Femur (tissue), 1 donor: ENCODE data around the gene RDH11.
"Not testable (repeated sequence)": the region's sequence is repeated elsewhere in the genome, so short reads cannot be mapped to it uniquely, and the experiment has no call there.

ENCODE experiments used
- DNase-seq: peaks from one replicate; pipeline ENCODE4 v3.0.0-alpha.2; 2017

Gene RDH11

GRCh38 chr14:67703997-67704396 is 8.4 kb upstream of the RDH11 start:
- DNase-seq, result no peak

GRCh38 chr14:67701492-67701891 is 5.9 kb upstream of the RDH11 start, which contains the start of gene RDH12:
Gene RDH12, plus strand, starts transcription at chr14:67701886. Its CDS starts 20,757 bp downstream, at chr14:67722643.
- not testable (repeated sequence) for DNase-seq

GRCh38 chr14:67698179-67698578 is 2.6 kb upstream of the RDH11 start:
- DNase-seq, result no peak

- no peak for DNase-seq
Measured at GRCh38 chr14:67697006-67697405, 1.4 kb upstream of the RDH11 start.

GRCh38 chr14:67694791-67695393 is 672 bp downstream of the RDH11 start:
- peak; percentile 84 for DNase-seq

- no peak for DNase-seq
Measured at GRCh38 chr14:67690011-67690410, 5.6 kb downstream of the RDH11 start.

GRCh38 chr14:67683842-67684241 is 11.7 kb downstream of the RDH11 start:
- DNase-seq, result no peak

GRCh38 chr14:67680941-67681340 is 14.6 kb downstream of the RDH11 start:
- DNase-seq, result no peak

GRCh38 chr14:67680121-67680602 is 15.4 kb downstream of the RDH11 start:
- no peak for DNase-seq

- no peak for DNase-seq
Measured at GRCh38 chr14:67679006-67679405, 16.6 kb downstream of the RDH11 start.

- DNase-seq, result no peak
Measured at GRCh38 chr14:67675219-67675582, 20.4 kb downstream of the RDH11 start.

GRCh38 chr14:67674480-67675218 is 20.9 kb downstream of the RDH11 start, which contains the start of gene VTI1B:
Gene VTI1B, minus strand, starts transcription at chr14:67674632. Its CDS starts 143 bp downstream, at chr14:67674489.
- peak; percentile 92 for DNase-seq

GRCh38 chr14:67674139-67674479 is 21.5 kb downstream of the RDH11 start:
- DNase-seq, result peak; percentile 76

- DNase-seq, result no peak
Measured at GRCh38 chr14:67673451-67673850, 22.1 kb downstream of the RDH11 start.

- DNase-seq, result no peak
Measured at GRCh38 chr14:67668559-67668958, 27.0 kb downstream of the RDH11 start.

- no peak for DNase-seq
Measured at GRCh38 chr14:67666750-67667449, 28.7 kb downstream of the RDH11 start.

GRCh38 chr14:67665868-67666267 is 29.7 kb downstream of the RDH11 start:
- no peak for DNase-seq

GRCh38 chr14:67663633-67664032 is 31.9 kb downstream of the RDH11 start:
- DNase-seq, result no peak

- no peak for DNase-seq
Measured at GRCh38 chr14:67653651-67654280, 41.8 kb downstream of the RDH11 start.

- no peak for DNase-seq
Measured at GRCh38 chr14:67652189-67652588, 43.4 kb downstream of the RDH11 start.

GRCh38 chr14:67650694-67651093 is 44.9 kb downstream of the RDH11 start:
- no peak for DNase-seq

GRCh38 chr14:67650151-67650550 is 45.4 kb downstream of the RDH11 start:
- no peak for DNase-seq

GRCh38 chr14:67646131-67646530 is 49.4 kb downstream of the RDH11 start:
- DNase-seq, result no peak
